HUES48 (cell line): ENCODE results near the gene RXRA.

Experiments used
- H3K27ac ChIP-seq: one replicate; pipeline ENCODE4 v1.7.0; 2013; ENCODE audit warnings: low read depth, low read length, inconsistent platforms
- H3K27me3 ChIP-seq: 2 replicates; pipeline ENCODE4 v1.6.1; 2013; ENCODE audit warnings: mild to moderate bottlenecking, low read length; ENCODE audit not compliant: control insufficient read depth, insufficient read depth
- H3K36me3 ChIP-seq: 2 replicates; pipeline ENCODE4 v1.6.1; 2013; ENCODE audit warnings: low read length; ENCODE audit not compliant: control insufficient read depth, insufficient read depth
- H3K4me1 ChIP-seq: 2 replicates; pipeline ENCODE4 v1.6.1; 2013; ENCODE audit warnings: mild to moderate bottlenecking, low read length; ENCODE audit not compliant: control insufficient read depth, insufficient read depth
- H3K4me3 ChIP-seq: 2 replicates; pipeline ENCODE4 v1.5.1; 2013; ENCODE audit warnings: mild to moderate bottlenecking, low read depth, low read length
- H3K9ac ChIP-seq: 2 replicates; pipeline ENCODE4 v1.6.1; 2013; ENCODE audit warnings: mild to moderate bottlenecking, low read depth, low read length, moderate library complexity
- H3K9me3 ChIP-seq: 2 replicates; pipeline ENCODE4 v1.6.1; 2013; ENCODE audit warnings: low read length; ENCODE audit not compliant: control insufficient read depth, insufficient read depth

RXRA gene

GRCh38 chr9:134462318-134462717 is 136.1 kb downstream of the RXRA start:
- no peak overlapping the region for H3K4me3 ChIP-seq
- no peak overlapping the region for H3K27ac ChIP-seq
- H3K9ac ChIP-seq: no peak overlapping the region

GRCh38 chr9:134463280-134463679 is 137.0 kb downstream of the RXRA start:
- Histone ChIP-seq H3K36me3 (no peaks in the 10 kb centered on the region), H3K9me3 (no peaks in the 10 kb centered on the region), H3K4me3 (no peak overlapping the region), H3K27ac (no peak overlapping the region), H3K27me3 (no peaks in the 10 kb centered on the region), H3K4me1 (no peaks in the 10 kb centered on the region), H3K9ac (no peak overlapping the region)

More at GRCh38 chr9:134462318-134462717, 136.1 kb downstream of the RXRA start:
- H3K36me3 ChIP-seq: no peaks in the 10 kb centered on the region
- no peaks in the 10 kb centered on the region for H3K9me3 ChIP-seq
- H3K27me3 ChIP-seq: no peaks in the 10 kb centered on the region
- H3K4me1 ChIP-seq: no peaks in the 10 kb centered on the region

- H3K36me3 ChIP-seq: no peaks in the 10 kb centered on the region
- H3K27ac ChIP-seq: no peak overlapping the region
- H3K27me3 ChIP-seq: no peaks in the 10 kb centered on the region
- H3K4me3 ChIP-seq: no peak overlapping the region
- H3K9ac ChIP-seq: no peak overlapping the region
- H3K4me1 ChIP-seq: no peaks in the 10 kb centered on the region
- no peaks in the 10 kb centered on the region for H3K9me3 ChIP-seq
Observed at GRCh38 chr9:134466869-134467616, 140.8 kb downstream of the RXRA start.

GRCh38 chr9:134468358-134468757 is 142.1 kb downstream of the RXRA start:
- no peaks in the 10 kb centered on the region for H3K4me1 ChIP-seq
- no peak overlapping the region for H3K4me3 ChIP-seq
- no peak overlapping the region for H3K27ac ChIP-seq

GRCh38 chr9:134469041-134469875 is 143.0 kb downstream of the RXRA start:
- no peaks in the 10 kb centered on the region for H3K36me3 ChIP-seq
- H3K4me1 ChIP-seq: no peaks in the 10 kb centered on the region
- H3K27me3 ChIP-seq: no peaks in the 10 kb centered on the region
- no peak overlapping the region for H3K4me3 ChIP-seq
- H3K9me3 ChIP-seq: no peaks in the 10 kb centered on the region
- no peak overlapping the region for H3K27ac ChIP-seq
- H3K9ac ChIP-seq: no peak overlapping the region

More at GRCh38 chr9:134468358-134468757, 142.1 kb downstream of the RXRA start:
- Histone ChIP-seq H3K9ac (no peak overlapping the region), H3K9me3 (no peaks in the 10 kb centered on the region), H3K27me3 (no peaks in the 10 kb centered on the region), H3K36me3 (no peaks in the 10 kb centered on the region)

- no peaks in the 10 kb centered on the region for H3K9me3 ChIP-seq
- H3K36me3 ChIP-seq: no peaks in the 10 kb centered on the region
- H3K9ac ChIP-seq: no peak overlapping the region
- H3K4me1 ChIP-seq: no peaks in the 10 kb centered on the region
- no peak overlapping the region for H3K4me3 ChIP-seq
- H3K27me3 ChIP-seq: no peaks in the 10 kb centered on the region
- H3K27ac ChIP-seq: no peak overlapping the region
Observed at GRCh38 chr9:134472256-134472655, 146.0 kb downstream of the RXRA start.

GRCh38 chr9:134473141-134474054 is 147.1 kb downstream of the RXRA start:
- H3K27ac ChIP-seq: no peak overlapping the region
- H3K9ac ChIP-seq: no peak overlapping the region
- no peaks in the 10 kb centered on the region for H3K27me3 ChIP-seq
- H3K4me1 ChIP-seq: no peaks in the 10 kb centered on the region
- H3K9me3 ChIP-seq: no peaks in the 10 kb centered on the region
- no peak overlapping the region for H3K4me3 ChIP-seq
- no peaks in the 10 kb centered on the region for H3K36me3 ChIP-seq

- Histone ChIP-seq H3K4me1 (no peaks in the 10 kb centered on the region), H3K36me3 (no peaks in the 10 kb centered on the region), H3K27me3 (no peaks in the 10 kb centered on the region), H3K9me3 (no peaks in the 10 kb centered on the region), H3K27ac (no peak overlapping the region), H3K9ac (no peak overlapping the region), H3K4me3 (no peak overlapping the region)
Observed at GRCh38 chr9:134474055-134474370, 147.8 kb downstream of the RXRA start.

GRCh38 chr9:134475011-134475790 is 148.9 kb downstream of the RXRA start:
- Histone ChIP-seq H3K9ac (no peak overlapping the region), H3K36me3 (no peaks in the 10 kb centered on the region), H3K9me3 (no peaks in the 10 kb centered on the region), H3K4me1 (no peaks in the 10 kb centered on the region), H3K4me3 (no peak overlapping the region), H3K27ac (no peak overlapping the region), H3K27me3 (no peaks in the 10 kb centered on the region)

- Histone ChIP-seq H3K9ac (no peak overlapping the region), H3K9me3 (no peaks in the 10 kb centered on the region), H3K4me3 (no peak overlapping the region), H3K27ac (no peak overlapping the region), H3K27me3 (no peaks in the 10 kb centered on the region), H3K36me3 (no peaks in the 10 kb centered on the region), H3K4me1 (no peaks in the 10 kb centered on the region)
Observed at GRCh38 chr9:134476272-134476941, 150.2 kb downstream of the RXRA start.
